GM21576 (cell line): ENCODE results near the gene SLC25A23.
"Not testable (repeated sequence)": the region's sequence is repeated elsewhere in the genome, so short reads cannot be mapped to it uniquely, and the experiment has no call there.

Experiments used
- ATAC-seq: cut with Tn5 transposase; IDR thresholded peaks from one replicate; pipeline ENCODE4 v1.9.1; 2021; ENCODE audit warnings: mild to moderate bottlenecking, moderate library complexity; ENCODE audit not compliant: unreplicated experiment

SLC25A23 gene

DNA sequence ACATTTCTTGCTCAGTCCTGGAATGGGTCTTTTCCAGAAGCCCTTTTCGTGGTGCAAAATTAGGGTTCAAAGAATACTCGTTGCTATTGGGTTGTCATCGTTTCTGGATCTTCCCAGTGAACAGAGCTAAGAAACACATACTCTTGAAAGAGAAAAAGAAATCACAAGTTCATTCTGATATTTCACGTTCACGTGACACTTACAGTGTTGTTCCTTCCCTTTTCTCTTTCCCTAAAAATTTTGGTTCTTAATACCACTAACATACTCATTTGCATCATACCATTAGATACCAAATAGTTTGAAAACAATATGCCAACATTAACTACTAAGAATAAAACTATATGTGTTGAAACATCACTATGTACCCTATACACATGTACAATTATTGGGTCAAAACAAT, 53.2 kb downstream of the SLC25A23 start:
- no peak for ATAC-seq

DNA sequence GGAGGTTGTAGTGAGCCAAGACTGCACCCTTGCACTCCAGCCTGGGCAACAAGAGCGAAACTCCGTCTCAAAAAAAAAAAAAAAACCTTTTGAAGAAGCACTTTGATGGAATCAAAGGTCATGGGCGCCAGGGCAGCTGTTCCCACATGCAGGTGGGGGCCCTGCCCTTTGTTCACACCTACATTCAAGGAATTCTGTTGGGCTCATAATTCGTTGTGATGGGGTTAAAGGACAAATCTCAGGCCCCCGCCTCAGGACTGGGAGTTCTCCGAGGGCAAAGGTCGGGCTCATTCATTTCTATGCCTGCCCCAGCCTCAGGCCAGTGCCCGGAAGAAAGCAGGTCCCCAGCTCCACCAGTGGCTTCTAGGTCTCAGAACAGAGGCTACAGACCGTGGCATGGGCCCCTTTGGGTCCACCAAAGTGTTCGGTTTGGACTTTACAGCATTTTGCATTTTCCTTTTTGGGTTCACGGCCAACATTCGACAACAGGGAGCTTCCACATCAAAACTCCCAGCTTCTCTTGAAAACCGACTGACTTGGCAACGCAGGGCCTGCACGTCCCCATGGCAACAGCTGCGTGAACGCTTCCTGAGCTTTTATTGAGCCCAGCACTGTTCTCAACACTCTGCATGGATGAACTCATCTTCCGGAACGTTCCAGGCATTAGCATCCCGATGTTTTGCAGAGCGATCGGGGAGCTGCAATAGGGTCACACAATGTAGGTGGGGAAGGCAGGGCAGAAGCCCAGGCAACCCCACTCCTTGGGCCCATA, 56.6 kb downstream of the SLC25A23 start:
- no peak for ATAC-seq

DNA sequence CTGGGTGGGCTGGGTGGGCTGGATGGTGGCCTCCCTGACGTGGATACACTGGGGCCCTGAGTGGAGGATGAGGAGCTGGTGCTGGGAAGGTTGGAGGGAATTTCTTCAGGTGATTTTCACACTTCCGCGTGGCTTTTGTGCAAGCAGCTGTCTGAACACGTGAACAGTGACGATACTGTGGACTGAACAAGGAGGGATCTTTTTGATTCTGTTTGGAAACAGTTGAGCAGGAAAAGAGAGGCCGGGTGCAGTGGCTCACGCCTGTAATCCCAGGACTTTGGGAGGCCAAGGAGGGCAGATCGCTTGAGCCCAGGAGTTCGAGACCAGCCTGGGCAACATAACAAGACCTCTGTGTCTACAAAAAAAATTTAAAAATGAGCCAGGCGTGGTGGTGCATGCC, 57.5 kb downstream of the SLC25A23 start:
- ATAC-seq: no peak

DNA sequence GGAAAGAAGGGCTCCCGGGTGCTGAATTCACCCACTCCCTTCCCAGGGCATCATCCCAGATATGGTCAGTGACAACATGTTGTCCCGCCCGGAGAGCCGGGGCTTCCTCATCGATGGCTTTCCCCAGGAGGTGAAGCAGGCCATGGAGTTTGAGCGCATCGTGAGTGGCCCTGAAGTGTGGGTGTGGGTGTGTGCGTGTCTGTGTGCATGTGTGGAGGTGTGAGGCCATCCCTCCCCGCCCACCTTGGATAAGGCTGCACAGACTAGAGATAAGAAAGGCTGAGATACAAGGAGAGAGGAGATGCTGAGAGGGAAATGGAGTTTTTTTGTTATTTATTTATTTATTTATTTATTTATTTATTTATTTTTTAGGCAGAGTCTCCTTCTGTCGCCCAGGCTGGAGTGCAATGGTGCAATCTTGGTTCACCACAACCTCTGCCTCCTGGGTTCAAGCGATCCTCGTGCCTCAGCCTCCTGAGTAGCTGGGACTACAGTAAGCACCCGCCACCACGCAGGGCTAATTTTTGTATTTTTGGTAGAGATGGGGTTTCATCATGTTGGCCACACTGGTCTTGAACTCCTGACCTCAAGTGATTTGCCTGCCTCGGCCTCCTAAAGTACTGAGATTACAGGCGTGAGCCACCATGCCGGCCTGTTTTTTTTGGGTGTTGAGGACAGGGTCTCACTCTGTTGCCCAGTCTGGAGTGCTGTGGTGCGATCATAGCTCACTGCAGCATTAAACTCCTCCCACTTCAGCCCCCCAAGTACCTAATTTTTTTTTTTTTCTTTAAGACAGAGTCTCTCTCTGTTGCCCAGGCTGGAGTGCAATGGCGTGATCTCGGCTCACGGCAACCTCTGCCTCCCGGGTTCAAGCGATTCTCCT, 59.3 kb downstream of the SLC25A23 start:
- not testable (repeated sequence) for ATAC-seq

DNA sequence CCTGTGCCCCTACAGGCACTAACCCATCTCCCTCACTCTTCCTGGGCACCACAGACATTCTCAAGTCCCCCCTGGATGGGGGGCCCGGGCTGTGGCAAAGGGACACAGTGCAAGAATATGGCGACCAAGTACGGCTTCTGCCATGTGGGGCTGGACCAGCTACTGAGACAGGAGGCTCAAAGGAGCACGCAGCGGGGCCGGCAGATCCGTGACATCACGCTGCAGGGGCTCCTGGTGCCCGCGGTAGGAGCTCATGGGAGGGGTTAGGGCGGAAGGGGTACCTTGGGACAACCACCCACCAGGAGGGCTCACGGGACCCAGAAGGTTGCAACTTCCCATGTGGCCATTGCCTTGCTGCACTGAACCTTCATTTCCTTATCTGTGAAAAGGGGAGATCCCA, 63.3 kb downstream of the SLC25A23 start:
- no peak for ATAC-seq

DNA sequence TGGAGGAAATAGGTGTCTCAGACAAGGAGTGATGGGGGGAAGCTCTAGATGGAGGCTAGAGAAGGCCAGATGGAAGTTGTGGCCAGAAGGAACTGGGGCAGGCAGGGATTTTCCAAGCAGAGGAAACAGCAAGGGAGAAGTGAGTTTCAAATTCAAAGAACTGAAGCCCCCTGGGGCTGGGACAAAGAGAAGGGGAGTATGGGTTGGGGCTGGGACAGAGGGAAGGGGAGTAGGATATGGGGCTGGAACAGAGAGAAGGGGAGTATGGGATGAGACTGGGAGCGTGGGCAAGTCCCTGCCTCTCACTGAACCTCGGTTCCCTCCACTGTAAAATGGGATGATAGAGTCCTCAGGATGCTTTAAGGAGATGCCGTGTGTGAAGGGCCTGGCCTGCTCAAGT, 64.8 kb downstream of the SLC25A23 start:
- ATAC-seq: no peak

DNA sequence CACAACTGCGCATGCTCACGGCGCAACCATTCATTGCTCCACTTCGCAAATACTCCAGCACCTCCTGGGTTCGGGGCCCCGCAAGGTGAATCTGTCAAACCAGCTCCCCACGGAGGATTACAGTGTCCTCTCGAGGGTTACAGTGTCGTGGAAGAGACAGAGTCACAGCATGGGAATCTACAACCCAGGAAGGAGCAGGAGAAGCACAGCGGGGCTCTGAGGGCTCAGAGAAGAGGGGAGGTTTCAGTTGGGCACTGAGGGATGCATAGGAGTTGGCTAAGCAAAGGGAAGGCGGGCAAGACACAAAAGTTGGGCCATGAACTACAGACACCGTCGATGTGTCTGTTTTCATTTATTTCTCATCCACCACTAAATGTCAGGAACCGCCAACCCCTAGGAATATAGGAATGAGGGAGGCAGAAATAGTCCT, 65.6 kb downstream of the SLC25A23 start:
- no peak for ATAC-seq

DNA sequence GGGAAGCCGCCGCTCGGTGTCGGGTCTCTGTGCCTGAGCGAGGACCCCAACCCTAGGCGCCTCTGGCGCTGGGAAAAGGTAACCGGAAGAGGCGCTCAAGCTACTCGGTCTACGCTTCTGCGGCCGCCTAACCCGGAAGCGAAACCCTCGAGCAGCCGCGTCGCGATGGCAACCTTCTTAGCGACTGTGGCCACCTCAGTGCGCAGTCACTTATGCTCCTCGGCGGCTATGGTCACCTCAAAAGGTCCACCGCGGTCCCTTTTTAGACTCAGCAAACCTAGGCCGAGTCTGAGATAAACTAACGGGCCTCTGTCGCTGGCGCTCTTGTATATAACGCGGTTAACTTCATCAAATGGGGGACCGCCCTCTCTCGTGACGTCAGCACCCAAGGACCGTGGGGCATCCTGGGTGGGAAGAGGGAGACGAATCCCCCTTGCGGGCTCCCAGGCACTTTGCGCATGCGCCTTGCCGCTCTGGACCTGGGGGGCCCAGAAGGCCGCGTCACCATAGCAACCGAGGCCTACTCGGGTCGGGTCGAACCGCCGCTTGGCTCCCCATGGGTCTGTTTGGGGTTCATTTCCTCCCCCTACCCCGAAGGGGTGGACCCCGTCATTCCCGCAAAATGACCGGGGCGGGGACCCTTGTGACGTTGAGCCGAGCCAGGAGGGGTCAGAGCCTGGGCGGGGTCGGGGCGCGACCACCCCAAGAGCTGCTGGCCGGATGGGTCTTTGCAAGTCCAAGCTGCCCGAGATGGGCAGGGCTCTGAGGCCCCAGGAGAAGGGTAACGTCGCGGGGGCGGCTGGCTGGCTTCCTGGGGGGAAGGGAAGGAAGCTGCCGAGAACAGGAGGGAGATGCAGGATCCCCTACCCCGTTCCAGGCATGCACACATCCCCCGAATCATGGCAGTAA, 66.3 kb downstream of the SLC25A23 start, which contains the start of gene GTF2F1:
TSS of gene GTF2F1 (minus strand) at position 91 of the 909 bp plus-strand sequence. CDS start 169 bp downstream, outside the sequence.
- ATAC-seq: peak; percentile 71

DNA sequence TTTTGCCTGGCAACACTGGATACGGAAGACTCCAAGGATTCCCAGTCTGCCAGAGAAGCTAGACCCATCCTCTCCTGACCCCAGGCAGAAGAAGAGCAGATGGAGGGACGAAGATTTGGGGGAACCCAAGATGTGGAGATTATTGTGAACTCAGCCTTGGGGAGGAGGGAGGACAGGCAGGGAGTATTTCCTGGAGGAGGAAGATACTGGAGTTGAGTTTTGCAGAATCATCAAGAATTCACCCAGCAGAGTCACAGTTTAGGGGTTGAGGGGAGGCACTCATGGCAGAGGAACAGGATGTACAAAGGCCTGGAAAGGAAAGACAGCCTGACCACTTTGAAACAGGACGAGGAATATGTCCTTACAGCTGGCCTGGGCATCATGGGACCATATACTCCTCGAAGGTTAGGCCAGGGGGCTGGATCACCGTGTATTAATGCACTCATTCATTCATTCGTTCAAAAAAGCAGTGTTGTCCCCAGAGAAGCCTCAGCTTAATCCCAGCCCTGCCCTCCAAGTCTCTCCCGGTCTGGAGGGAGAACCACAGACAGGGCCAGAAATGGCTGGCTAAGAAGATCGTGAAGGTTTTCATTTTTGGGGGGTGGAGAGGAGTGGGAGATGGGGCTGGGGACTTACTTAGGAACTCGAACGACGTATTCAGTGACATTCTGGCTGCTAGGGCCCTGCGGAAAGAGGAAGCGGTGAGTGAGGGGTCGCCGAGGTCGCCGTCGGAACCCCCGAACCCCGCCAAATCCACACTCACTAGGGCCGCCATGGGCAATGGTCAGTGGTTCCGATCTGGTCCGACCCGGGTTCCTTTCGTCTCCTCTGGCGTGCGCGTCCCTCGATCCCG, 67.1 kb downstream of the SLC25A23 start:
- no peak for ATAC-seq
